Activated gamma-delta T cell treated with anti-CD3 and anti-CD28 coated beads, Interleukin-2, amount 50 U/mL, for 16 hours (primary cell): ENCODE data around the gene FBLL1.
"Not testable (repeated sequence)": the region's sequence is repeated elsewhere in the genome, so short reads cannot be mapped to it uniquely, and the experiment has no call there.

Source experiments
- DNase-seq: peaks from one replicate; pipeline ENCODE4 v3.0.0-alpha.2; 2020; ENCODE audit warnings: low read depth

FBLL1 gene

DNA sequence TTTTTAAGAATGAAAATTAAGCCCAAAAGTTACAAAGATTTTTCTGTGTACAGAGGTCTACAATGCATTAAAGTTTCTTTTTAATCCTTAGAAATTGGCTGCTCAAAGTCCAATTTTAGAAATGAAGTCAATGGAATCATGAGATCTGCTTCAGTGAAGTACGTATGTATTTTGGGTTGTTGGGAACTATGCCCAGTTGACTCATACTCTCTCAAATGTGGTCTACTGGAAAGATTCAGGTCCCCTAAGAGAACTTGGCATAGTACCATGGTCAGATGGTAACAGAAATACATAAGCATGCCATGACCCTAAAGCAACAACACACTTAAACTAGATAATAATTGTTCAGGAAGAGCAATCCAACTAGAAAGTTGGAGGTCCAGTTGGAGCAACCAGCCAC, 23.0 kb downstream of the FBLL1 start:
- no peak for DNase-seq

DNA sequence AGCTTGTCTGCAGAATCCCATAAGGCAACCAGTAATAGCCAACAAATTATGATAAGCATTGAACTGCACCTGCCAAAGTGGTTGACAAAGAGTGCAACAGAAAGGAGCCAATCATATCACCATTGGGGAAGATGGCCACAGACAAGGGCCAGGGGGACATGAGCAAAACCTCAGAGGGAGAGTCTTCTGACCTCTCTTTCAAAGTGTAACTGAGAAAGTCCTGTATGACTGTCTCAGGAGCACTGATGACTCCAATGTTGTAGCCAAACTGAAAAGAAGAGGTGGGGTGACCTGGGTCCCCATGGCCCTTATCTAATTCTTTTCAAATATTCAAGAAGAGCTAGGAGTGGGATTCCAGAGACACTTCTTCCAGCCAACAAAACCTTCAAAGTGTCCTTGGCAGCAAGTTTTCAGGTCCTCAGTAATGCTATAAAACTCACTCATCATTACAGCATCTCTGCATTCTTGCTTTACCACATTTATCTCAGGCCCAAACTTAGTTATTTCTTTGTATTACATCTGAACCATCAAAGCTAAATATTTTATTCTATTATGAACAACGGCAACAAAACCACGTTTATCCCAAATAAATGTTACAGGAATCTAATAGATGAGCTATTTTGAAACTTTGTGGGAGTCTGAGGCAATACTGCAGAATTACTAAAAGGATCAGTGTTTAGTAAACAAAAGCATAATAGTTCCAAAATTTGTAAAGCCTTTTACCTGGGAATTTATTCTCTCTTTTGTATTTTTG, 24.4 kb downstream of the FBLL1 start:
- DNase-seq = no peak

- DNase-seq = no peak
Measured at GRCh38 chr5:168557389-168557788, 28.3 kb downstream of the FBLL1 start.

DNA sequence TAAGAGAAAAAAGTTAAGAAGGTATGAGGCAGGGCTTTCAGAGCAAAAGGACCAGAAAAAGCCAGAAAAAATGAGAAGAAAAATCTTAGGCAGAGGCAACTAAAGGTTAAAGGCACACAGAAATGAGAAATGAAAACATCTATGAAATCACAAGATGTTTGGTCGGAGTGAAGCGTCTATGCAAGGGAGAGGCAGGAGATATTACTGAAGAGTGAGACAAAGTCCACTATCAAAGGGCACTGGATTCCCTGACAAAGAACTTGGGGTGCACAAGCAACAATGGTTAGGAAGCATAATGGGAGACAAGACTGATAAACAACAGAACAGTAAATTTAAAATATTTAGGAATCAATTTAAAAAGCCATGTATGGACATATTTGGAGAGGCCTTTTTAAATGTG, 33.2 kb downstream of the FBLL1 start:
- no peak for DNase-seq

DNA sequence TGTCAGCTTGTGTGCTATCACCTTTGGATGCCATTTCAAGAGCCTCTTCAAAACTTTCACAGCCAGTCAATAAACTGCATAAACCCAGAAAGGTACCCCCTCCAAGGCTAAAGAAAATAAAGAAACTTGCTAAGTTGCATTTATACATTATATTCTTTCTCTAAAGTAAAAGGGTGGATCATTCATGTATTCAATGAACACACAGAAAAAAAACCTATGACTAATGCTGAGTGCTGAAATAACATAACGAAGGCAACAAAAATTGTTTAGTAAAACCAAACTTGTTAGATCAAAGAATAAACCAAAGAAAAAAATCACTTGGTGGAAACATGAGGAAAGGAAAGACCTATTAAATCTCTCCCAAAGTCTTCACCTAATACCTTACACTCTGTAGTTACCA, 34.9 kb downstream of the FBLL1 start:
- DNase-seq = no peak

GRCh38 chr5:168568738-168569137, 39.6 kb downstream of the FBLL1 start:
- DNase-seq = no peak

GRCh38 chr5:168570490-168571328, 41.6 kb downstream of the FBLL1 start:
- DNase-seq = no peak

DNA sequence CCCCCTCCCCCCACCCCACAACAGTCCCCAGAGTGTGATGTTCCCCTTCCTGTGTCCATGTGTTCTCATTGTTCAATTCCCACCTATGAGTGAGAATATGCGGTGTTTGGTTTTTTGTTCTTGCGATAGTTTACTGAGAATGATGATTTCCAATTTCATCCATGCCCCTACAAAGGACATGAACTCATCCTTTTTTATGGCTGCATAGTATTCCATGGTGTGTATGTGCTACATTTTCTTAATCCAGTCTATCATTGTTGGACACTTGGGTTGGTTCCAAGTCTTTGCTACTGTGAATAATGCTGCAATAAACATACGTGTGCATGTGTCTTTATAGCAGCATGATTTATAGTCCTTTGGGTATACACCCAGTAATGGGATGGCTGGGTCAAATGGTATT, 44.6 kb downstream of the FBLL1 start:
- DNase-seq = not testable (repeated sequence)

DNA sequence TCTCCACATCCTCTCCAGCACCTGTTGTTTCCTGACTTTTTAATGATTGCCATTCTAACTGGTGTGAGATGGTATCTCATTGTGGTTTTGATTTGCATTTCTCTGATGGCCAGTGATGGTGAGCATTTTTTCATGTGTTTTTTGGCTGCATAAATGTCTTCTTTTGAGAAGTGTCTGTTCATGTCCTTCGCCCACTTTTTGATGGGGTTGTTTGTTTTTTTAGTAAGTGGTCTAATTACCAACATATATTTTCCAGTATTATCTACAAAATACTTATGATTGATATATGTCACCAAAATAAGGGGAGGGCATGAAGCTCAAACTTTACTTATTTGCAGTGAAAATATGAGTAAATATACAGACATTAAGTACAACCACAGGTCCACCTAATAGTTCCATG, 45.1 kb downstream of the FBLL1 start:
- not testable (repeated sequence) for DNase-seq

DNA sequence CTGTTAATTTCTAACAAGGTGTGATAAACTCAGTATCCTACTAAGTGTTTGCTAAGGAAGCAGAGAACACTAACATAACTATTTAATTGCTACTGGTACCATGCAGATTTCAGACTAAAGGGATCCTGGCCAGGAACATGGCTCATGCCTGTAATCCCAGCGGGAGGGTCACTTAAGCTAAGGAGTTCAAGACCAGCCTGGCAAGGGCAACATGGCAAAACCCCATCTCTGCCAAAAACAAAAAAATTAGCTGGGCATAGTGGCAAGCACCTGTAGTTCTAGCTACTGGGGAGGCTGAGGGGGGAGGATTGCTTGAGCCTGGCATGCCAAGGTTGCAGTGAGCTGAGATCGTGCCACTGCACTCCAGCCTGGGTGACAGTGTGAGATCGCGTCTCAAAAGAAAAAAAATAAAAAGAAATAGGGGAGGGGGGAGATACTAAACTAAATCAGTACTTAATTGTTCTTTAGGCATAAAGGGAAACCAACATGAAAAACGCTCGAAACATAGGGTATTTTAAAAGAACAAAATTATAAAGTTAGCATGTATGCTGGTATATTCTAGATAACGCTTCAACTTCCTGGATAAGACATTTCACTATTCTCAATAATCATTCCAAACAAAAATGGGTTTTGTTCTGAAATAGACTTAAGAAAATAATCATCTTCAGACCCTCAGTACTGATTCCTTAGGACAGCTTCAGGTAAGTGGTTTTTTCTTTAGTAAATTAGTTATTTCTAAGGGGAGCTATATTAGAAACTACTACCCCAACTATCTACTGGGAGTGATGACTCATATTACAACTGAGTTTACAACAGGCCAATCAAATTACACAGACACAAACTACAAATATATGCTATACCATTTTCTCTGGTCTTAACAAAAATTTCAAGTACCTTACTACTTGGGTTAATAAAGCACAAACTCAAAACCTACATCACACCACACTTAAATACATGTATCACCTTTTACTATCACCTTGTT, 46.6 kb downstream of the FBLL1 start:
- no peak for DNase-seq

DNA sequence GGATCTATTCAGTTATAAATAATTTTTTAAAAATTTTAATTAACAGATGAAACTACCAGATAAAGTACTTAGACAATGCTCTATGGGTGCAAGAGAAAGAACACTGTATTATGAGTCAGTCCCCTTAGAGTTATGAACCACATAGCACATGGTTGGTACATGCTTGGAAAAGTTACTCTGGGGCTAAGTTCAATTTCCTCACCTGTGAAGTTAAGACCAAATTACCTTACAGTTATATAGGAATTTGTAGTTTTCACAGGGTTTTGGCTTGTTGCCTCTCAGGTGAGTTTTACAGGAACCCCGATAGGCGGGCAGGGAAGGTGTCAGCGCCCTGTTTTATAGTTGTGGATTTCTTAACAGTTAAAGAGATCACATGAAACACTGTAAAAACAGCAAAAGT, 48.9 kb downstream of the FBLL1 start:
- no peak for DNase-seq

DNA sequence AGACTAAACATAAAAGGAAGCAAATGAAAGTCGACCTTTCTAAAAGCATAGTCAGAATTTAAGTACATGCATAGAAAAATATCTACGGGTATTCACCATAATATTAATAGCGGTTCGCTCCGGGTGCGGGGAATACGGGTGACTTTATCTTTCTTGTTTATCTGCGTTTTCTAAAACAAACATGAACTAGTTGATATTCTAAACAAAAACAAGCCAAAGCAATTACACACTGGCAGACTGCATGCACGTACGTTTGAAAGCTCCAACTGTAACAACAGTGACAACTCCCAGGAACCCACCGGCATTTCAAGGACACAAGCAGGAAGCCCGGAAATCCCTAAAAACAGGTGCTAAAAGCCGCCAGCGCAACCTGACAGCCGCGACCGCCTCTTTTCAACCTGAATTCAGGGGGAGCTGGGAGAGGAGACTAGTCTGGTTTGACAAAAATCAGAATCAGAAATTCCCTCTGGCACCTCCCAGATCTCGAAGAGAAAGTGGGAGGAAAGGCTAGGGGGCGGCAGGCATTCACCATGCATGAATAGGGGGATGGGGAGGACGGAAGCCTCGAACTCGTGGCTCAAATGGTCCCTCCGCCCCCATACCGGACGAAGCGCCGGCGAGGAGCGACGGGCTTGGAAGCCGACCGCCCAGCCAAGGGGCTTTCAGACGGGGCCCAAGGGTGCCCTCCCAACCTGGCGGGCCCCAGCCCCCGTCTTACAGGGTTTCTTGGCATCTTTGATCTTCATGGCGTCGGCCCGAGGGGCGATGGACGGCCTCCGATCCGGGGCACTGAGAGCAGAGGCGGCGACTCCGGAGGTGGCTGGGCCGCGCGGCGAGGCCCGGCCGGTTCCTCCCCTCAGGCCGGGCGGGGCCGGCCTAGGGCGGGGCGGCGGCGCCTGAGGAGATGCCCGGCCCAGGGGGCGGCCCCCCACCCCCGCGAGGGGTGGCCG, 49.7 kb downstream of the FBLL1 start, which contains the start of gene PANK3:
TSS of gene PANK3 (minus strand) at position 831 of the 950 bp plus-strand sequence. CDS start at position 746, 85 bp downstream.
- no peak for DNase-seq

DNA sequence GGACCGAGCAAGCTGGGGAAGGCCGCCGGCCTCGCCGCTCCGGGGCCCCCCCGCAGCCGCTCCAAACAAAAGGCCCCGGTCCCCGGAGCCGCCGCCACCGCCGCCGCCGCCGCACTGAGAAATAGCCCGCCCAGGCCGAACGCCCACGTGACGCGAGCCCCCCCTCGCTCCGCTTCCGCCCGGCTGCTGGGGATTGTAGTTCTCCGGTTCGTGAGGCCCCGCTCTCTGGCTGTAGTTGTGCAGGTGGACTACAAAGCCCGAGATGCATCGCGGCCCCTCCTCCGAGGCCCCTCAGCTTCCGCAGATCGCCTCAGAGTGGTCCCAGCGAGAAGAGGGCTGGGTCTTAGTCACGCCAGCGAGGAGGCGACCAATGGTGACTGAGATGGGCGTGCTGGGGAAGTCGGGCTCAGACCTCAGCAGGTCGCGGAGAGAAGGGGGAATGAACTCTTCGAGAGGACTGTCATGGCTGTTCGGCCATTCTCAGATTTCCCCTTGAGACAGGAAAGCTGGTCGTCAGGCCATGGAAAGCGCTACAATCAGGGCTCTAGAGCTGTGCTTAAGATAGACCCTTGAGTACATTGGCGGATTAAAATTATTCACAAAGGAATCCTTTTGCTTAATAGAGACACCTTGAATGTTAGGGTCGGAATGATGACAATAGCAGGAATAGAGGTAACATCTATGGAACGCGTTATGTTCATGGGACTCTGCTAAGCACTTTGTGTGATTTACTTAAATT, 50.6 kb downstream of the FBLL1 start:
- DNase-seq = peak; percentile 96

DNA sequence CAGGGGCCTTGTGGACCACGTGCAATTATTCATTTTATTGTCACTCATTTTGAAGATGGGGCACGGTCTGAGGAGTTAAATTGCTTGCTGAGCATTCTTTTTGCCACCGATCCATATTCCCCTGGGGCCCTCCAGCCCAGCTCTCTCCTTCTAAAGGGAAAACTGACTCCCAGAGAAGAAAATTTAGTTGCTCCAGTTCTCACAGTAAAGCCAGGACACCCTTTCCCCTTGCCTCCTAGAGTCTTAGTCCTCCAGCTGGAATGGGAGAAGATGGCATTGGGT, 51.1 kb downstream of the FBLL1 start:
- DNase-seq = no peak
